Left renal pelvis (tissue), 4 donors: ENCODE results near the gene POMC. TPM values are rescaled to one million over a fixed set of nuclear protein-coding genes. Genes with fewer than 3 reads are reported as not detected.
"Not testable (repeated sequence)": the region's sequence is repeated elsewhere in the genome, so short reads cannot be mapped to it uniquely, and the experiment has no call there.

Experiments
- DNase-seq, 4 donors: peaks; one replicate each; pipeline ENCODE4 v3.0.0-alpha.2; 2013; ENCODE audit warnings: low read depth in 4 of 4, low spot score in 3 of 4
- polyA plus RNA-seq, 4 donors: library from polyadenylated mRNA; unstranded; fragments of 120-200 nt; gene quantifications; one replicate each; pipeline ENCODE4 v1.2.1, GENCODE V29; 2013; ENCODE audit not compliant: insufficient read length in 4 of 4

POMC gene
- polyA plus RNA-seq, 4 donors: 2.7 to 7.8 (median 5.3) TPM

GRCh38 chr2:25141120-25141519, 27.3 kb downstream of the POMC start:
- DNase-seq: no peak

- not testable (repeated sequence) for DNase-seq
Measured at GRCh38 chr2:25140535-25140934, 27.8 kb downstream of the POMC start.

- DNase-seq: no peak
Measured at GRCh38 chr2:25132693-25133092, 35.7 kb downstream of the POMC start.

GRCh38 chr2:25132299-25132635, 36.1 kb downstream of the POMC start:
- DNase-seq: no peak

- DNase-seq: no peak
Measured at GRCh38 chr2:25131567-25132298, 36.6 kb downstream of the POMC start.

GRCh38 chr2:25131253-25131566, 37.2 kb downstream of the POMC start:
- no peak for DNase-seq

- DNase-seq: no peak
Measured at GRCh38 chr2:25129901-25130520, 38.4 kb downstream of the POMC start.

GRCh38 chr2:25127646-25128045, 40.7 kb downstream of the POMC start:
- DNase-seq: no peak

GRCh38 chr2:25127071-25127470, 41.3 kb downstream of the POMC start:
- DNase-seq: not testable (repeated sequence)

- no peak for DNase-seq
Measured at GRCh38 chr2:25125976-25126375, 42.4 kb downstream of the POMC start.

GRCh38 chr2:25125189-25125588, 43.2 kb downstream of the POMC start:
- no peak for DNase-seq

GRCh38 chr2:25123682-25124081, 44.7 kb downstream of the POMC start:
- no peak for DNase-seq

GRCh38 chr2:25122367-25122766, 46.0 kb downstream of the POMC start:
- no peak for DNase-seq

GRCh38 chr2:25119263-25119662, 49.1 kb downstream of the POMC start:
- DNase-seq: no peak

GRCh38 chr2:25116956-25117355, 51.4 kb downstream of the POMC start:
- no peak for DNase-seq

- no peak for DNase-seq
Measured at GRCh38 chr2:25115902-25116301, 52.5 kb downstream of the POMC start.

- no peak for DNase-seq
Measured at GRCh38 chr2:25115249-25115883, 53.0 kb downstream of the POMC start.

GRCh38 chr2:25112113-25112512, 56.3 kb downstream of the POMC start:
- DNase-seq: no peak
